GM21825 (cell line): Measurements from ENCODE around the gene REC114.
"Not testable (repeated sequence)": the region's sequence is repeated elsewhere in the genome, so short reads cannot be mapped to it uniquely, and the experiment has no call there.

Experiments
- ATAC-seq: cut with Tn5 transposase; IDR thresholded peaks from one replicate; pipeline ENCODE4 v1.9.1; 2021; ENCODE audit warnings: mild to moderate bottlenecking, moderate library complexity; ENCODE audit not compliant: unreplicated experiment

REC114 gene

DNA sequence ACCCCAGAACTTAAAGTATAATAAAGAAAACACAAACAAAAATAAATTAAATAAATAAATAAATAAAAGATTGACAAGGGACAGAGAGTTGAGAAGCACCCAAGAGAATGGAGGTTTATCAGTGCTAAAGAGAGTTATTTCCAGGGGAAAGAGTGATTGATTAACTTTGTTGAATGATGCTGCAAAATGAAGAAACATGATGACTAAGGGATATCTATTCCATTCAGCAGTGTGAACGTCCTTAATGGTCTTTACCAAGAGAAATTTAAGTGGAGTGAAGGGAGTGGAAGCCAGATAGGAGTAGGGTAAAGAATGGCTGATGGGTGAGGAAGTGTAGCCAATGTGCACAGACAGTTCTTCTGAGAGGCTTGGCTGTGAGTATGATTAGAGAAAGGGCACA is 11.1 kb downstream of the REC114 start:
- ATAC-seq: no peak

GRCh38 chr15:73455876-73456275 is 12.9 kb downstream of the REC114 start:
- no peak for ATAC-seq

DNA sequence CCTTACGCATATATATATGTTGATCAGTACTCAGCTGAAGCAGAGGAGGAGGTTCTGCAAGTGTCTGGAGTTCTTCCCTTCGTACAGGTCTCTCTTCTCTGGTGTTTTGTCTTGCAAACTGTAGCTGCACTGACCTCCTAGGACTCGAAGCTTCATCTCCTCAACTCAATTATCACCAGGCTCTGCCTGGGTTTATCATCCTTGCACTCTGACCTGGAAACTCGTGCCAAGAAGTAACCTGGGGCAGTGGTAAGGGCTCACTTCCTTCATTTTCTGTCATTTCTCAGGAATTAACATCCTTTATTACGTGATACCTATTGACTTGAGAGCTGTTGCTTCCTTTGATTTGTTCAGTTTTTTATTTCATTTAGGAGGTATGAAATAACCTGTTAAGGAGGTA is 14.4 kb downstream of the REC114 start:
- ATAC-seq: no peak

DNA sequence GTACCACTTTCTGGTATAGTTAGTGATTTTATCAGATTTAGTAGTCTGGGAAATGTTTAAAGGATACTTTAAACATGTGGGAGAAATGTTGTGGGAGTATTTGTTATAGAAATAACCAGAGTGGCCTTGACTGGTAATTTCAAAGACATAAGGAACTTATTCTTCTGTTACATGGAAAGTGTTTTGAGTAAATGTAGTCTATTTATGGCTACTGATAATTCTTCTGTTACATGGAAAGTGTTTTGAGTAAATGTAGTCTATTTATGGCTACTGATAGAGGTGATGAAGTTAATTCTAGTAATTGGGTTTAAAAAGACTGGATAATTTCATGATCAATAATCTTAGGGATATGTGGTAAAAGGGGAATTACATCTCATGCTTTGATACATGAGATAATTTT is 17.7 kb downstream of the REC114 start:
- no peak for ATAC-seq

- ATAC-seq: no peak
Observed at GRCh38 chr15:73464602-73465001, 21.6 kb downstream of the REC114 start.

GRCh38 chr15:73467758-73468157 is 24.8 kb downstream of the REC114 start:
- ATAC-seq: no peak

DNA sequence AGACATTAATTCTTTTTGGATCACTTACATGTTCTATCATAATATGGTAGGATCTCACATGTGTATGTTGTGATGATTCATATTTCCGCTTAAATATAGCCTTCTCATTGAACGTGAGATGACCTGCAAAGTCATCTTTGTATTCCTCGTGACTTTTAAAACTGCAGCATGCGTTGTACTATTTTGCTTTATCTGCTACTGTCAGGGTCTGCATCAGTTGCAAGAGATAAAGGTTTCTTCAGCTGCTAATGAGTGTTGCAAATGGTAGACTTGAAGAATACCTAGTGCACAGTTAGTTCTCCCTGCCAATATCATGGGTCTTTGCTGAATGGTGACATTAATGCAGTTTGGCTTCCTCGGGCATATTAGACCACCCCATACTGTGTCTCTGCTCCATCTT is 31.8 kb downstream of the REC114 start:
- ATAC-seq: no peak

- ATAC-seq: no peak
Observed at GRCh38 chr15:73476704-73477216, 33.8 kb downstream of the REC114 start.

DNA sequence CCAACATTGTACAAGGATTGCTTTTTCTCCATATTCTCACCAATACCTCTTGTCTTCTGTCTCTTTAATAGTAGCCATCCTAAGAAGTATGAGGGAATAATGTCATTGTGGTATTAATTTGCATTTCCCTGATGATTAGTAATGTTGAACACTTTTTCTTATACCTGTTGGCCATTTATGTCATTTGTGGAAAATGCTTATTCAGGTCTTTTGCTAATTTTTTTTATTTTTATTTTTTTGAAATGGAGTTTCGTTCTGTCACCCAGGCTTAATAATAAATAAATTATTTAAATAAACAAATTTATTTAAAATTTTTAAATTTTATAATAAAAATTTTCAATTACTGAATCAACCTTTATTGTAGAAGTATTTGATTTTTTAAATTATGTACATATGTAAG is 37.1 kb downstream of the REC114 start:
- ATAC-seq: no peak

GRCh38 chr15:73482166-73482565 is 39.2 kb downstream of the REC114 start:
- no peak for ATAC-seq

DNA sequence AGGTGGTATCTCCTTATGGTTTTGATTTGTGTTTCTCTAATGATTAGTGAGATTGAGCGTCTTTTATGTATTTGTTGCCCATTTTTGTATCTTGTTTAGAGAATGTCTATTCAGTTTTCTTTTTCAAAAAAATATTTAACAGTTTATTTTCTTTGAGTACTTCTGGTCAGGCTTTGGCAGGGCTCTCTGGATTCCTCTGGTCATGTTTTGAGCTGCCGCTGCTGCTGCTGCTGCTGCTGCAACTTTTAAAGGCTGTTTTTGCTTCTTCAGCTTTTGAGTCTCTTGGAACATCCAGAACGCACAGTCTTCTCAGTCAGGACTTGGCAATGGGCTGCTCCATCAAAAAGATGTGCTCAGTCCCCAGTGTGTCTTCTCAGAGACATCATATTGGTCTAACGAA is 40.1 kb downstream of the REC114 start:
- no peak for ATAC-seq

- ATAC-seq: no peak
Observed at GRCh38 chr15:73485372-73485771, 42.4 kb downstream of the REC114 start.

GRCh38 chr15:73485885-73486284 is 42.9 kb downstream of the REC114 start:
- ATAC-seq: not testable (repeated sequence)

- no peak for ATAC-seq
Observed at GRCh38 chr15:73488698-73489097, 45.7 kb downstream of the REC114 start.

GRCh38 chr15:73493922-73494321 is 51.0 kb downstream of the REC114 start:
- no peak for ATAC-seq

DNA sequence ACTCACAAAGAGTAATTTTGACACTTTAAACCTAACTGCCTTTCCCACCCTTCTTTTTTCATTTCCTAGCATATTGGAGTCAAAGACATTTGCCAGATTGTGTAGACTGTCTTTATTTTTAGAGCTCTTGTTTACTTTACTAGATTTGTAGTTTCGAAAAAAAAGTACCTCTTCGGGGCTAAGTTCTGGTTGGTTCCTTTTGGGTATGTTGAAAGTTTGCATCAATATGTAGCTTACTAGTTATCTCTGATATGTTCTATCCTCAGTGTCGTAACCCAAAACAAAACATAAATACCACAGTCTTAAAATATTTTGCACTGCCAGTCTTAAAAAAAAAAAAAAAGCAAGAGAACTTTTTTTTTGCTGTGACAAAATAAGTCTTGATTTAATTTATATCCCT is 52.2 kb downstream of the REC114 start:
- no peak for ATAC-seq

DNA sequence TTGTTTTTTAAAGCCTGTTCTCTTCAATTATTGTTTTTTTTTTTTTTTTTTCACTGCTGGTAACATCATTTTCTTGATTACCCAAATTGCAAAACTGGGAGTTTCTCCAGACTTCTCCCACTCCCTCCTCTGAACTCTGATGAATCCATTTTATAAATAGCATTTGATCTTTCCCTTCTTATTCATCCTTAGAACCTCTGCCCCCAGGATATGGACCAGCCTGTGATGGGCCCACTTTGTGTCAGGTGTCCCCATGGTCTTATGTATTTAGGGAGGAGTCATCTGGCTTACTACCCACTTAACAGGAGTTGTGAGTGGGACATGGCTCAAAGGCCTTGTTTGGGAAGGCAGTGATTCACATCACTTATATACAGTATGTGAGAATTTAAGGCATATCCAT is 57.7 kb downstream of the REC114 start:
- no peak for ATAC-seq

GRCh38 chr15:73504885-73505284 is 61.9 kb downstream of the REC114 start:
- ATAC-seq: no peak

DNA sequence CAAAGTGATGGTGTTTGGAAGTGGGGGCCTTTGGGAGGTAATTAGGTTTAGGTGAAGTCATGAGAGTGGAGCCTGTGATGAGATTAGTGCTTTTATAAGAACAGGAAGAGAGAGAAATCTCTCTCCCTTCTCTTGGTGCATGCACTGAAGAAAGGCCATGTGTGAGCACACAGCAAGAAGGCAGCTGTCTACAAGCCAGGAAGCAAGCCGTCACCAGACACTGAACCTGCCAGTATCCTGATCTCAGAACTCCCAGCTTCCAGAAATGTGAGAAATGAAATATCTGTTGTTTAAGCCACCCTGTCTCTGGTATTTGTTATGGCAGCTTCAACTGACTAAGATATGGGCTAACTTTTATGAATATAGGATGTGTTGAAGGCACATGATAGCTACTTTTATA is 72.6 kb downstream of the REC114 start:
- ATAC-seq: no peak

GRCh38 chr15:73517566-73517965 is 74.6 kb downstream of the REC114 start:
- ATAC-seq: no peak

GRCh38 chr15:73518180-73518862 is 75.4 kb downstream of the REC114 start:
- ATAC-seq: no peak

- no peak for ATAC-seq
Observed at GRCh38 chr15:73518876-73519733, 76.1 kb downstream of the REC114 start.
